ENCODE data around the gene GEMIN7.

GEMIN7 gene, protein sequence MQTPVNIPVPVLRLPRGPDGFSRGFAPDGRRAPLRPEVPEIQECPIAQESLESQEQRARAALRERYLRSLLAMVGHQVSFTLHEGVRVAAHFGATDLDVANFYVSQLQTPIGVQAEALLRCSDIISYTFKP

DNA sequence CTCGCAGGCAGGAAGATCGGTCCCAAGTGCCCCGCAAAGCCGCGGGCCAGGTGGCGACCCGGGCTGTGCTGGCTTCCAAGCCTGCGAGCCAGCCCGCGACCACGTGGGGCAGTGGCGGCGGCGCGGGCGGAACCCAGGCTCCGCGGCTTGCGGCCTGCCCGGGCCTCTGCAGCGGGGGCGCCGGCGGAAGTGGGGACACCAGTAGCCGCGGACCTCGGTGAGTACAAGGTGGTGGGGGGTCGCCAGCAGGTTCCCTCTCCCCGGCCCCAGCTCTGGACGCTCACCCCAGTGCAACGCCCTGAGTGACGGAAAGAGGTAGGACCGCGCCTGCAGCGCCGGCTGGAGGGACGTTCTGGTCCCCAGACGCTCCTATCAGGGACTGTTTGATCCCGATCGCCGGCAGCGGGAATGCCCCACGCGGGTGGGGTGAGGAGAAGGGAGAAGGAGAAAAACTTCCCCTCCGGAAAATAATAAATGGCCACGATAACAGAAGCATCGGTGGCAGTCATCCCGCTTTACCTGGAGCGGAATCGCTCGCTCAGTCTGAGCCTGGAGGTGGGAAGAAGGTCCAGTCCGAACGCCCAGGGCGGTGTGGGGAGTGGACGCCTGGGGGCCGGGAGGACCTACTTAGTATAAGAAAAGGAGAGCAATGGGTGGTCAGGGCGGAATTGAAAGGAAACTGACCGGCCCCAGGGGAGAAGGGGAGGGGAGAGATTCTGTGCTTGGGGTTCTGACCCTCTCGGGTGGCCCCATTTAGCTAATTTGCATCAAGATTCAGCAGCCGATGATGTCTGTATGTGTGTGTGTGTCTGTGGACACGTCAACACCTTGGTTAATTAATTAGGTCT lies at the start of gene GEMIN7:
TSS of gene GEMIN7 (plus strand) at position 198 of the 848 bp plus-strand sequence. CDS start 10,855 bp downstream, outside the sequence.
- DNase-seq (ENCODE audit: low read depth): peak; percentile 70

DNA sequence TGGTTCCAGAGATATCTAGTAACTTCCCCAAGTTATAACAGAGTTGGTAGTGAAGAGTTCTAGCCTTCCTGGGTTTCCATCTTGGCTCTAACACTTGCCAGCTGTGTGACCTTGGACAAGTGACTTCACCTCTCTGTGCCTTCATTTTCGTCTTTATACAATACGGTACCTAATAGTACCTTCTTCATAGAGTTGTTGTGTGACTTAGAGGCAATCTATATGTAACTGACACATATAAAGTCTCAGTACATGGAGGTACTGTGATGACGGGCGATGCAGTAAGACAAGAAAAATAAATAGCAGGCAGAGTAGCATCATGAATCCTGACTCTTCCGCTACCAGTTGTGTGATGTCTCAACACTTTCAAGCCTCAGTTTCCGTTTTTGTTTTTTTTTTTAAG lies 48.2 kb upstream of the GEMIN7 start:
- no peak for DNase-seq (ENCODE audit: low read depth)

GRCh38 chr19:45032421-45032820 lies 46.6 kb upstream of the GEMIN7 start:
- no peak for DNase-seq (ENCODE audit: low read depth)

DNA sequence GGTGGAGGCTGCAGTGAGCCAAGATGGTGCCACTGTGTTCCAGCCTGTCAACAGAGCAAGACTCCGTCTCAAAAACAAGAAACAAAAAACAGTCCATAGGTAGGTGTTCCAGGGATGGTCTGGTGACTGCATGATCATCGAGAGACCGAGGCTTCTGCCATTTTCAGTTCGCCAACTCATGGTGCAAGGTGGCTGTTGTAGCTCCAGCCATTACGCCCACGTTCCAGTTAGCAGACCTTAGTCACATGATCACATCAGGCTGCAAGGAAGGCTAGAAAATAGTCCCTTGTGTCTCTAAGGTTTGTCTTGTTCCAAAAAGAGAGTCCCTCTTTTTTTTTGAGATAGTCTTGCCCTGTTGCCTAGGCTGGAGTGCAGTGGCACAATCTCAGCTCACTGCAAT lies 43.3 kb upstream of the GEMIN7 start:
- DNase-seq (ENCODE audit: low read depth): no peak

DNA sequence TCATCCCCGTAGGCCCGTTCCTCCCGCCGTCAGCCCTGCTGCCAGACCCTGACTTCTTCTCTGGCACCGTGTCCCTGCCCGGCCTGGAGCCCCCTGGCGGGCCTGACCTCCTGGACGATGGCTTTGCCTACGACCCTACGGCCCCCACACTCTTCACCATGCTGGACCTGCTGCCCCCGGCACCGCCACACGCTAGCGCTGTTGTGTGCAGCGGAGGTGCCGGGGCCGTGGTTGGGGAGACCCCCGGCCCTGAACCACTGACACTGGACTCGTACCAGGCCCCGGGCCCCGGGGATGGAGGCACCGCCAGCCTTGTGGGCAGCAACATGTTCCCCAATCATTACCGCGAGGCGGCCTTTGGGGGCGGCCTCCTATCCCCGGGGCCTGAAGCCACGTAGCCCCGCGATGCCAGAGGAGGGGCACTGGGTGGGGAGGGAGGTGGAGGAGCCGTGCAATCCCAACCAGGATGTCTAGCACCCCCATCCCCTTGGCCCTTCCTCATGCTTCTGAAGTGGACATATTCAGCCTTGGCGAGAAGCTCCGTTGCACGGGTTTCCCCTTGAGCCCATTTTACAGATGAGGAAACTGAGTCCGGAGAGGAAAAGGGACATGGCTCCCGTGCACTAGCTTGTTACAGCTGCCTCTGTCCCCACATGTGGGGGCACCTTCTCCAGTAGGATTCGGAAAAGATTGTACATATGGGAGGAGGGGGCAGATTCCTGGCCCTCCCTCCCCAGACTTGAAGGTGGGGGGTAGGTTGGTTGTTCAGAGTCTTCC lies 41.5 kb upstream of the GEMIN7 start:
- no peak for DNase-seq (ENCODE audit: low read depth)

DNA sequence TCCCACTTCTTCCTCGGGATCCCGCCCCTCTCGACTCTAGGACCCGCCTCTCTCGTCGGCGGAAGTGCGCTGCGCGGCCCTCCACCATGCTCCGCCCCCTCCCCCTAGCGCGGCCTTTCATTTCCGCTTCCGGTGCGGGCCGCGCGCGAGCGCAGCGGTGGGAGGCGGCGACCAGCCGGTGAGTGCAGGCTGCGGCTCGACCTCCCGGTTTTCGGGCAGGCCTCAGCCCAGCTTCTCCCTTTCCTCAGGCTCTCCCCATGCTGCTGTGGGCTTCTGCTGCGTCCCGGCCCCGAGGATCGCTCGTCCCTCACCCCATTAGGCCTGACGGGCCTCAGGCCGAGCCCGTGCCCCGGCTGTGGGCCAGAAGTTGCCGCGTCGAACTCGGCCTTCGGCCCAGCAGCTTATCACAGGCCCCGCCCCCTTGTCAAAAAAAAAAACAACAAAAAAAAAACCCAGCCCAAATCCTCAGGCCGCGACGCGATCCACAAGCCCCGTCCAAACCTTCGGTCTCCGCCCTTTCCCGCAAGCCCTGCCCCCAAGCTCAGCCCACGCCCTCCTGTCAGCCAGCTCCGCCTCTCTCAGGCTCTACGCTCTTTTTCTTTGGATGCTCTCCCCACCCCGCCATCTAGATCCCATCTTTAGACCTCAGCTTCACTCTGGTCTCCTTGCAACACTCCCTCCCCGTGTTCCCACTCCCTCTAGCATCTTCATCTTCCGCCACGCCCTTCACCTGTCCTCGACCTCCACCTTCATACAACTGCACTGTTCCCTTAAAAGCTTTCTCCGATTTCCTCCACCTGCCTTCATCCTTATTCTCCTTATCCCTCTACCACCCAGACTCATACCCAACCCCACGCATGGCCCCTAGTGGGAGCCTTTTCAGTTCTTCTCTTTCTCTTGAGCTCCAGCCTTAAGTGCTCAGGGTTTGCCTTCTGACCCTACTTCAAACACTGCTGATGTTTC lies 39.8 kb upstream of the GEMIN7 start, which contains the start of gene CLASRP:
TSS of gene CLASRP (plus strand) at position 115 of the 963 bp plus-strand sequence. CDS start 1,168 bp downstream, outside the sequence.
- DNase-seq (ENCODE audit: low read depth): peak; percentile 83

DNA sequence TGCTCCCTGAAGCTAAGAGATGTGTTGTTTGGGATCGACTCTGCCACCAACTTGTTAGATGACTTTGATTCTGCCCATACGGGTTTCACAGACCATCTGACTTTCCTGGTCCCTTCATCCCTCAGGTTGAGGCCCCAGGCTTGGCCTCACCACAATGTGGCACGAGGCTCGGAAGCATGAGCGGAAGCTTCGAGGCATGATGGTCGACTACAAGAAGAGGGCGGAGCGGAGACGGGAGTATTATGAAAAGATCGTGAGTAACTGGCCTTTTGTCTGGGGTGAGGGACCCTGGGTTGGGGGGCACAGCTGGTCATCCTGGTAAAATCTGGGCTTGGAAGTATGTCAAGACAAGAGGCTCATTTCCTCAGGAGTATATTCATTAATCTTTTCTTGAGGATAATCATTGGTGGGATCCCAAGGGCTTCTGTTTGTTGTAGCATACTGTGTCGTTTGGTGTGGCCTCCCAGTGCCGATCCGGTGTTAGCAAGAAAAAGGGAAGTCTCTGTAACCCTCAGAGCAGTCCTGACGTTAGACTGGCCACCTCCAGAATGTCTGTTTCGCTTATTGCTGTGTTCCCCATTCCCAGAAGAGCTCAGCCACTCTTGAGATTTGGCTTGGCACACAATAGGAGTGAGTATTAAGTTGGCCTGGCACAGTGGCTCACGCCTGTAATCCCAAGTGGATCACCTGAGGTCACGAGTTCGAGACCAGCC lies 38.8 kb upstream of the GEMIN7 start:
- no peak for DNase-seq (ENCODE audit: low read depth)

- DNase-seq (ENCODE audit: low read depth): no peak
Measured at GRCh38 chr19:45041125-45041524, 37.9 kb upstream of the GEMIN7 start.

GRCh38 chr19:45045671-45046353 lies 33.2 kb upstream of the GEMIN7 start:
- DNase-seq (ENCODE audit: low read depth): no peak

GRCh38 chr19:45046355-45046754 lies 32.7 kb upstream of the GEMIN7 start:
- DNase-seq (ENCODE audit: low read depth): no peak

- no peak for DNase-seq (ENCODE audit: low read depth)
Measured at GRCh38 chr19:45047188-45047797, 31.8 kb upstream of the GEMIN7 start.

GRCh38 chr19:45049073-45049736 lies 29.9 kb upstream of the GEMIN7 start:
- no peak for DNase-seq (ENCODE audit: low read depth)

DNA sequence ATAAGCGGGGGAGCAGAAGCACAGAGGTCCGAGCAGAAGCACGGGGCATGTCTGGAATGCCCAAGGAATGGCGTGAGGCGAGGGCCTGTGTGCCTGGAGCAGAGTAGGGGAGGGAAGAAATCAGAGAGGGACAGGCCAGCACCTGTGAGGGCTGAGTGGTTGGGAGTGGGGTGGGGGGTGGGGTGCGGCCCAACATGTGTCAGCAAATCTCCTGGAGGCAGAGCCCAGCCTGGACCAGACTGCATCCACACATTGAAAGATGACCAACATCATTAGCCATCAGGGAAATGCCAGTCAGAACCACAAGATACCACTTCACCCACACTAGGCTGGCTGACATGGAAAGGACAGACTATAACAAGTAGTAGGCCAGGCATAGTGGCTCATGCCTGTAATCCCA lies 29.0 kb upstream of the GEMIN7 start:
- DNase-seq (ENCODE audit: low read depth): no peak

GRCh38 chr19:45051929-45052579 lies 27.0 kb upstream of the GEMIN7 start:
- DNase-seq (ENCODE audit: low read depth): no peak

- no peak for DNase-seq (ENCODE audit: low read depth)
Measured at GRCh38 chr19:45056831-45057230, 22.2 kb upstream of the GEMIN7 start.

DNA sequence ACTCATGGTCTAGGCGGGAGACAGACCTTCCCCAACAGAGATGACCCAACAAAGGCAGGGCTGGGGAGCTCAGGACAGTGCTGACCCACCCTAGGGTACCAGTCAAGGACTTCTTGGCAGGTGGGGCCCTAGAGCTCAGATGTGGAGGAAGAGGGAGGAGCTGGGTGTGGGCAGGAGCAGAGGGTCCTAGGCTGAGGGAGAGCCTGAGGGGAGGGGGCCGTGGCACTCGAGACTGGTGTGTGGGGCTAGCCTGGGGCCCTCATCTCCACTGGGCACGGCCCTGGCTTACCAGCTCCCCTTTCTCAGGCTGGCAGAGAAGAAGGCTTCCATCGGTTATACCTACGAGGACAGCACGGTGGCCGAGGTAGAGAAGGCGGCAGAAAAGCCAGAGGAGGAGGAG lies 21.6 kb upstream of the GEMIN7 start:
- DNase-seq (ENCODE audit: low read depth): no peak

DNA sequence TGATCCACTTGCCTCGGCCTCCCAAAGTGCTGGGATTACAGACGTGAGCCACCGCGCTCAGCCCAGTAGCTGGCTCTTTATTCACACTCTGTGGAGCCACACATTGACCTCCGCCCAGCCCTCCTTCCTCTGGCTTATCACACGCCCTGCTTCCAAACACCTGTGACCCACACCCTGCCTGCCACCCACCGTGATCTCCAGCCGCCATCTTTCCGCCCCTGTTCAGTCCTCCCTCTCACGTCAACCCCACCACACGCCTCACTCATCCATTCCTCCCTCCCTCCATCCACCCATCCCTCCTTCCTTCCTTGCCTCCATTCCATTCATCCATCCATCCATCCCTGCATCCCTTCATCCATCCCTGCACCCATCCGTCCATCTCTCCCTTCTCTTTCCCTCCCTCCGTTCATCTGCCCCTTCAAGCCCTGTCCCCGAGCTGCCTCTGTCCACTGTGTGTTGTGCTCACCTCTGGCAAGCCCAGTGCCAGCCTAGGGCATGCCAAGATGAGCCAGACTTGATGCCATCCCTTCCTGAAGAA lies 20.4 kb upstream of the GEMIN7 start:
- no peak for DNase-seq (ENCODE audit: low read depth)

GRCh38 chr19:45059258-45059965 lies 19.6 kb upstream of the GEMIN7 start:
- peak; percentile 73 for DNase-seq (ENCODE audit: low read depth)

All from activated T-helper 9 cell treated with anti-CD3 and anti-CD28 coated beads, Interleukin-2, amount 50 U/mL, for 16 hours (primary cell).